HG02870 (cell line): Measurements from ENCODE around the gene OR8D2.
"Not testable (repeated sequence)": the region's sequence is repeated elsewhere in the genome, so short reads cannot be mapped to it uniquely, and the experiment has no call there.

ENCODE experiments used
- ATAC-seq: cut with Tn5 transposase; IDR thresholded peaks from one replicate; pipeline ENCODE4 v1.9.1; 2021; ENCODE audit warnings: mild to moderate bottlenecking, moderate library complexity; ENCODE audit not compliant: unreplicated experiment

Gene OR8D2

DNA sequence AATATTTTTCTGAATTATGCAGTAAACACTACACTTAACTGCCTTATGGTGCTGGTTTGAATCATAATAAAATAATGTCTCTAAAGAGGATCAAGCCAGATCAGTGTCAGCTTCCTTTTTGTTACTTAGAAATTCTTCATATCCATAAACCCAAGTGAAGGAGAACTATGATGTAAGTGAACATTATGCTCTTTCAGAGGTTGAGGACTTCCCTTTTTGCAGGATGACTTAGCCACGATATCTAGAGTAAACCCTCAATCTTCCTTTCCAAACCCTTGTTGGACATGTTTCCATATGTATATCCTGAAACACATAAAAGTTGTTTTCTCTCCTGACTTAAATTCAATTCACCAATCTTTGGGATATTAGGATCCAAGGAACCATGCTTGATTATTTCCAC lies 25.3 kb downstream of the OR8D2 start:
- ATAC-seq: no peak

DNA sequence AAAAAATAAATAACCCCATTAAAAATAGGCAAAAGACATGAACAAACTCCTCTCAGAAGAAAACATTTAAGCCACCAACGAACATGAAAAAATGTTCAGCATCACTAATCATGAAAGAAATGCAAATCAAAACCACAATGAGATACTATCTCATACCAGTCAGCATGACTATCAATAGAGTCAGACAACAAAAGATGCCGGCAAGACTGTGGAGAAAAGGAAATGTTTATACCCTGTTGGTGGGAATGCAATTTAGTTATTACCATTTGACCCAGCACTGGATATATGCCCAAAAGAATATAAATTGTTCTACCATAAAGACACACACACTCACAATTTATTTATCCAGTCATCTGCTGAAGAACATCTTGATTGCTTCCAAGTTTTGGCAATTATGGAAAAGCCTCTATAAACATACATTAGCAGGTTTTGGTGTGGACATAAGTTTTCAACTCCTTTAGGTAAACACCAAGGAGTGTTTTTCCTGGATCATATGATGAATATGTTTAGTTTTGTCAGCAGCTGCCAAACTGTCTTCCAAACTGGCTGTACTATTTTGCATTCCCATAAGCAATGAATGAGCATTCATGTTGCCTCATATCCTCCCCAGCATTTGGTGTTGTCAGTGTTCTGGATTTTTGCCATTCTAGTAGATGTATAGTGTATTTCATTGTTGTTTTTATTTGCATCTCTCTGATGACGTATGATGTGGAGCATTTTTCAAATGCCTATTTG lies 34.2 kb downstream of the OR8D2 start:
- ATAC-seq: no peak

- ATAC-seq: no peak
Measured at GRCh38 chr11:124278261-124278660, 41.7 kb downstream of the OR8D2 start.

DNA sequence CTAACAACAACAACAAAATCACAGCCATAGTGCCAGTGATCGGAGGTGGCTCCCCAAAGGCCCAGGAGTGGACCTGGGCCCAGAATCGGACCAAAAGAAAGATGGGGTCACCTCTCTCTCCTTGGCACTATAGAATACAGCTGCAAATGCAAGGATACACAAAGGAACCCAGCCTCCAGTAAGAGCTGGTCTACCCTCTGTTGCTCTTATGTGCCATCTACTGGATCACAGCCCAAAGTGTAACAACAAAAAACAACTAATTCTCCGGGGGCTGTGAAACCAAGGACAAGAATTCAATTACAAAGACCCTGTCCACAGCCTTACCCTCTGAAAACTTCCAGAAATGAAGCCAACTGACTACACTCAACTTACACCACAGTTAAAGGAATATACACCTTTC lies 42.2 kb downstream of the OR8D2 start:
- no peak for ATAC-seq

GRCh38 chr11:124277207-124277606 lies 42.8 kb downstream of the OR8D2 start:
- no peak for ATAC-seq

- no peak for ATAC-seq
Measured at GRCh38 chr11:124276081-124276480, 43.9 kb downstream of the OR8D2 start.

- no peak for ATAC-seq
Measured at GRCh38 chr11:124274000-124274399, 46.0 kb downstream of the OR8D2 start.

DNA sequence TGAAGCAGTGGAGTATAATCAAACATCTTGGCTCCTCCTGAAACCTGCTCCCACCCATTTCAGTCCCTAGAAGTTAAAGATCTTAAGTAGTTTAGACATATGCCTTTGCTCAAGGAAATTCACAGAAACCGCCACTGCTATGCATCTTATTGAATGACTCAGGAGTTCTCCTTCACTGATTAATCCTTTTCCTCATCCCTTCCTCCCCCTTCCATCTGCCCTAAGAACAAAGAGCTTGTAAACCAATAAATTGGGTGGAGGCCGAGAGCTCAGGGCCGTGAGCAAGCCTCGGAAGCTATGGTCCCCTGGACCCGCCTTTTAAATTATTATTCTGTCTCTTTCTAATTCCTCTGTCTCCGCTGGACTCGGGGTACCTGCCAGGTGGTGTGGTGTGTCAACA lies 49.1 kb downstream of the OR8D2 start:
- not testable (repeated sequence) for ATAC-seq
